Activated CD8-positive, alpha-beta T cell treated with anti-CD3 and anti-CD28 coated beads for 36 hours (primary cell): ENCODE data around the gene NTSR1. TPM values are rescaled to one million over a fixed set of nuclear protein-coding genes. Genes with fewer than 3 reads are reported as not detected.
A peak's percentile ranks its signal among the peaks of the same experiment; 100 is the strongest.

Source experiments
- ATAC-seq: fragments of 200-7000 bp; cut with Tn5 transposase; one replicate; pipeline ENCODE4 v1.10.0; 2021; ENCODE audit warnings: mild to moderate bottlenecking, moderate library complexity
- CTCF ChIA-PET: fragments of 350-600 bp; sonication (Branson Sonifier 250); formaldehyde crosslinking; loops from one replicate; lab custom pipeline; 2021; ENCODE audit warnings: antibody characterized with exemption; lab: Charles Lee
- POLR2A ChIA-PET: fragments of 350-600 bp; sonication (Branson Sonifier 250); formaldehyde crosslinking; loops from one replicate; lab custom pipeline; 2021; ENCODE audit warnings: antibody characterized with exemption; lab: Charles Lee
- DNase-seq: peaks from one replicate; pipeline ENCODE4 v3.0.0-alpha.2; 2020
- H3K27ac Mint-ChIP-seq: one replicate; pipeline ENCODE4 v1.8.0; 2021; ENCODE audit warnings: mild to moderate bottlenecking, mixed read lengths
- H3K27me3 Mint-ChIP-seq: one replicate; pipeline ENCODE4 v1.8.0; 2021; ENCODE audit warnings: mixed read lengths
- H3K36me3 Mint-ChIP-seq: one replicate; pipeline ENCODE4 v1.8.0; 2021; ENCODE audit warnings: low read depth, mixed read lengths
- H3K4me1 Mint-ChIP-seq: one replicate; pipeline ENCODE4 v1.8.0; 2021; ENCODE audit warnings: low read depth, mixed read lengths
- H3K4me3 Mint-ChIP-seq: one replicate; pipeline ENCODE4 v1.8.0; 2021; ENCODE audit warnings: mild to moderate bottlenecking, moderate library complexity, mixed read lengths
- H3K9me3 Mint-ChIP-seq: one replicate; pipeline ENCODE4 v1.8.0; 2021; ENCODE audit warnings: mixed read lengths
- intact Hi-C: fragments of 100-400 bp; cut with micrococcal nuclease; formaldehyde crosslinking; loops from one replicate; pipeline ENCODE4 v1.10.0; 2022
- total RNA-seq, 2 experiments: library from RNA; stranded (reverse); gene quantifications; one replicate each; pipeline ENCODE4 v1.2.3, GENCODE V29; 2021
- TF ChIP-seq, protein P1 (sequence below): fragments of 200-600 bp; IDR thresholded peaks from one replicate; pipeline ENCODE4 v1.8.0; 2022; ENCODE audit warnings: antibody characterized with exemption, mild to moderate bottlenecking

NTSR1 gene
- total RNA-seq, 2 experiments from 2014 or later = not detected

DNA sequence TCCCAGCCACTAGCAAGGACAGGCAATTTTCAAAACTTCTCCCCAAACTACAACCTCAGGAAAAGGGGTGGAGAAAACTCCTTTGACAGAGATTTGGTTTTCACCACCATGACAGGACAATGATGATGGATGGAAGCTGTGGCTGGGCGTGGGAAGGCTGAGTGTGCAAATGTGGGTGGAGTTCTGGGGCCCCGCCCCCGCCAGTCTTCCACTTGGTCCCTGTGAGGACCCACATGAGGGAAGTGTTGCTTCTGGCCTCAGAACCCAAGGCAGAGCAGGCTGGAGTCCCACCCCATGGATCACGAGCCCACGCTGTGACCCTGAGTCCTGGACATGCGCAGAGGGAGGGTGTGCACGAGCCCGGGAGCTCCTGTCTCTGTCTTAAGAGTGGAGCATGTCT lies 66.1 kb downstream of the NTSR1 start:
- intact Hi-C loops = no loop called here
- POLR2A ChIA-PET = no interaction called here
- CTCF ChIA-PET = interaction anchor here (1.0 kb wide), 1 partner anchor 16 kb away, joined by 5 read pairs; no protein-coding TSS in a partner anchor
- Mint-ChIP-seq H3K4me3 (no peak overlapping the region), H3K9me3 (no peaks in the 10 kb centered on the region), H3K27me3 (no peaks in the 10 kb centered on the region), H3K36me3 (no peaks in the 10 kb centered on the region), H3K4me1 (peaks cover 44% of the 10 kb centered on the region), H3K27ac (peak overlapping the region; percentile 49)
- no peak for ATAC-seq
- DNase-seq = no peak
- TF ChIP-seq, protein P1, sequence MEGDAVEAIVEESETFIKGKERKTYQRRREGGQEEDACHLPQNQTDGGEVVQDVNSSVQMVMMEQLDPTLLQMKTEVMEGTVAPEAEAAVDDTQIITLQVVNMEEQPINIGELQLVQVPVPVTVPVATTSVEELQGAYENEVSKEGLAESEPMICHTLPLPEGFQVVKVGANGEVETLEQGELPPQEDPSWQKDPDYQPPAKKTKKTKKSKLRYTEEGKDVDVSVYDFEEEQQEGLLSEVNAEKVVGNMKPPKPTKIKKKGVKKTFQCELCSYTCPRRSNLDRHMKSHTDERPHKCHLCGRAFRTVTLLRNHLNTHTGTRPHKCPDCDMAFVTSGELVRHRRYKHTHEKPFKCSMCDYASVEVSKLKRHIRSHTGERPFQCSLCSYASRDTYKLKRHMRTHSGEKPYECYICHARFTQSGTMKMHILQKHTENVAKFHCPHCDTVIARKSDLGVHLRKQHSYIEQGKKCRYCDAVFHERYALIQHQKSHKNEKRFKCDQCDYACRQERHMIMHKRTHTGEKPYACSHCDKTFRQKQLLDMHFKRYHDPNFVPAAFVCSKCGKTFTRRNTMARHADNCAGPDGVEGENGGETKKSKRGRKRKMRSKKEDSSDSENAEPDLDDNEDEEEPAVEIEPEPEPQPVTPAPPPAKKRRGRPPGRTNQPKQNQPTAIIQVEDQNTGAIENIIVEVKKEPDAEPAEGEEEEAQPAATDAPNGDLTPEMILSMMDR = no peak

GRCh38 chr20:62775206-62775605 lies 66.6 kb downstream of the NTSR1 start:
- intact Hi-C loops = no loop called here
- no peaks in the 10 kb centered on the region for H3K9me3 Mint-ChIP-seq

GRCh38 chr20:62776035-62776691 lies 67.5 kb downstream of the NTSR1 start:
- intact Hi-C loops = no loop called here
- ChIA-PET POLR2A (no interaction called here), CTCF (interaction anchor here (0.9 to 1.3 kb wide), 2 partner anchors 32 to 72 kb away, joined by 3 read pairs; no protein-coding TSS in a partner anchor)
- H3K4me1 Mint-ChIP-seq = peaks cover 44% of the 10 kb centered on the region
- ATAC-seq (no peak), DNase-seq (no peak)
- H3K36me3 Mint-ChIP-seq = no peaks in the 10 kb centered on the region
- H3K27me3 Mint-ChIP-seq = no peaks in the 10 kb centered on the region
- H3K27ac Mint-ChIP-seq = peak overlapping the region; percentile 95
- H3K4me3 Mint-ChIP-seq = peak overlapping the region; percentile 61
- TF ChIP-seq, protein P1 = no peak
- no peaks in the 10 kb centered on the region for H3K9me3 Mint-ChIP-seq

More at GRCh38 chr20:62775206-62775605, 66.6 kb downstream of the NTSR1 start:
- DNase-seq (no peak), ATAC-seq (no peak)
- Mint-ChIP-seq H3K4me1 (peaks cover 44% of the 10 kb centered on the region), H3K4me3 (no peak overlapping the region), H3K27ac (peak overlapping the region; percentile 65), H3K27me3 (no peaks in the 10 kb centered on the region), H3K36me3 (no peaks in the 10 kb centered on the region)
- ChIA-PET CTCF (interaction anchor here (0.9 to 1.0 kb wide), 2 partner anchors 16 to 33 kb away, joined by 3 to 5 read pairs; no protein-coding TSS in a partner anchor), POLR2A (no interaction called here)
- TF ChIP-seq, protein P1 = no peak

GRCh38 chr20:62776692-62777527 lies 68.3 kb downstream of the NTSR1 start:
- POLR2A ChIA-PET = no interaction called here
- TF ChIP-seq, protein P1 = no peak
- Mint-ChIP-seq H3K9me3 (no peaks in the 10 kb centered on the region), H3K4me3 (peak overlapping the region; percentile 61), H3K27me3 (no peaks in the 10 kb centered on the region), H3K36me3 (no peaks in the 10 kb centered on the region), H3K4me1 (peaks cover 44% of the 10 kb centered on the region), H3K27ac (peak overlapping the region; percentile 95)
- ATAC-seq (peak; percentile 95), DNase-seq (peak; percentile 74)
- intact Hi-C loops = no loop called here
- CTCF ChIA-PET = interaction anchor here (1.3 kb wide), 1 partner anchor 73 kb away, joined by 3 read pairs; no protein-coding TSS in a partner anchor

DNA sequence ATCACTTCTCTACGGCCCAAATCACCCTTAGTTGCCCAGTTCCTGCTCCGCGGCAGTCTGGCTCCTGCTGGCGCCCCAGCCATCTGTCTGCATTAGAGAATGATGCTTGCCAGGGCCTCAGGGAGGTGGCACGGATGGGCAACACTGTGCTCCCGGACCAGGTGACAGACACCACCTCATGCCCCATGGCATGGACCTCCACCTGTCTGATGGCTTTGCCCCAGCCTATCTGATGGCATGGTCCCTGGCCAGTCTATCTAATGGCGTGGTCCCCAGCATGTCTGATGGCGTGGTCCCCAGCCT lies 68.8 kb downstream of the NTSR1 start:
- ChIA-PET CTCF (no interaction called here), POLR2A (no interaction called here)
- Mint-ChIP-seq H3K27ac (peak overlapping the region; percentile 95), H3K4me1 (peaks cover 40% of the 10 kb centered on the region), H3K4me3 (no peak overlapping the region), H3K9me3 (no peaks in the 10 kb centered on the region), H3K36me3 (no peaks in the 10 kb centered on the region), H3K27me3 (no peaks in the 10 kb centered on the region)
- intact Hi-C loops = no loop called here
- DNase-seq (no peak), ATAC-seq (no peak)
- TF ChIP-seq, protein P1 = no peak
